HepG2 (cell line): Measurements from ENCODE around the gene LY6G5B. TPM values are rescaled to one million over a fixed set of nuclear protein-coding genes. Genes with fewer than 3 reads are reported as not detected.

Experiments
- AGO2 ChIP-seq: fragments of 200-400 bp; formaldehyde crosslinking; optimal IDR thresholded peaks from 2 replicates; pipeline ENCODE3; 2017; ENCODE audit warnings: mild to moderate bottlenecking, low read depth, low read length, moderate library complexity
- ATF4 ChIP-seq, 2 experiments: fragments of 450-650 bp in 1 of 2; sonication (generic) in 1 of 2; formaldehyde crosslinking; IDR thresholded peaks; 2 replicates each; pipeline versions ENCODE4 v1.5.0 to v1.8.0; 2020 to 2022; ENCODE audit warnings: mild to moderate bottlenecking in 1 of 2, missing genetic modification reagents in 1 of 2
- CEBPZ ChIP-seq: IDR thresholded peaks from 2 replicates; pipeline ENCODE4 v1.6.1; 2012; ENCODE audit warnings: low read length, improper control_type of control experiment
- CREBL2 ChIP-seq: sonication (generic); formaldehyde crosslinking; IDR thresholded peaks from 2 replicates; pipeline ENCODE4 v1.8.1; 2023; ENCODE audit warnings: missing genetic modification reagents, mild to moderate bottlenecking, borderline replicate concordance
- ELF4 ChIP-seq: sonication (generic); formaldehyde crosslinking; IDR thresholded peaks from 2 replicates; pipeline ENCODE4 v1.5.0; 2020; ENCODE audit warnings: missing genetic modification reagents, mild to moderate bottlenecking, moderate library complexity, borderline replicate concordance
- KAT2B ChIP-seq: fragments of 150-350 bp; IDR thresholded peaks from 2 replicates; pipeline ENCODE4 v1.6.1; 2014; ENCODE audit warnings: low read depth, low read length, borderline replicate concordance
- KLF12 ChIP-seq: sonication (generic); formaldehyde crosslinking; IDR thresholded peaks from 2 replicates; pipeline ENCODE4 v1.4.0; 2020; ENCODE audit warnings: missing genetic modification reagents, borderline replicate concordance
- MIER3 ChIP-seq: IDR thresholded peaks from 2 replicates; pipeline ENCODE4 v1.6.1; 2016; ENCODE audit warnings: missing compliant biosample characterization, borderline replicate concordance
- MIXL1 ChIP-seq: IDR thresholded peaks from 2 replicates; pipeline ENCODE4 v1.6.1; 2016
- MTERF4 ChIP-seq: sonication (generic); formaldehyde crosslinking; IDR thresholded peaks from 2 replicates; pipeline ENCODE4 v1.8.0; 2023; ENCODE audit warnings: mild to moderate bottlenecking, missing genetic modification reagents
- NR1H2 ChIP-seq: sonication (generic); formaldehyde crosslinking; IDR thresholded peaks from 2 replicates; pipeline ENCODE4 v1.8.1; 2022; ENCODE audit warnings: low read depth, missing genetic modification reagents, borderline replicate concordance
- POLR2AphosphoS2 ChIP-seq: IDR thresholded peaks from 2 replicates; pipeline ENCODE4 v1.6.1; 2011; ENCODE audit warnings: low read depth, low read length, improper control_type of control experiment
- SIX4 ChIP-seq: sonication (generic); formaldehyde crosslinking; IDR thresholded peaks from 2 replicates; pipeline ENCODE4 v1.4.0; 2020; ENCODE audit warnings: missing genetic modification reagents
- SOX13 ChIP-seq, 3 experiments: fragments of 450-650 bp in 1 of 3; sonication (generic) in 1 of 3; formaldehyde crosslinking in 1 of 3; IDR thresholded peaks in 2 of 3; conservative IDR thresholded peaks in 1 of 3; 2 replicates each; pipeline versions ENCODE4 v1.5.0 to v1.6.1; 2016 to 2020; ENCODE audit warnings: antibody characterized with exemption in 1 of 3, mild to moderate bottlenecking in 1 of 3, missing compliant biosample characterization in 1 of 3, missing genetic modification reagents in 1 of 3, moderate library complexity in 1 of 3
- THAP7 ChIP-seq: sonication (generic); formaldehyde crosslinking; IDR thresholded peaks from 2 replicates; pipeline ENCODE4 v1.8.1; 2023; ENCODE audit warnings: mild to moderate bottlenecking, missing genetic modification reagents
- ZNF124 ChIP-seq: sonication (generic); formaldehyde crosslinking; IDR thresholded peaks from 2 replicates; pipeline ENCODE4 v1.4.0; 2020; ENCODE audit warnings: missing genetic modification reagents
- ZNF343 ChIP-seq: sonication (generic); formaldehyde crosslinking; IDR thresholded peaks from 2 replicates; pipeline ENCODE4 v1.4.0; 2020; ENCODE audit warnings: mild to moderate bottlenecking, missing genetic modification reagents
- ZNF367 ChIP-seq: sonication (generic); formaldehyde crosslinking; IDR thresholded peaks from 2 replicates; pipeline ENCODE4 v1.4.0; 2020; ENCODE audit warnings: missing genetic modification reagents, borderline replicate concordance
- ZNF441 ChIP-seq: sonication (generic); formaldehyde crosslinking; IDR thresholded peaks from 2 replicates; pipeline ENCODE4 v1.7.0; 2021; ENCODE audit warnings: missing genetic modification reagents, borderline replicate concordance
- ZNF530 ChIP-seq: sonication (generic); formaldehyde crosslinking; IDR thresholded peaks from 2 replicates; pipeline ENCODE4 v1.5.0; 2020; ENCODE audit warnings: low read depth, mild to moderate bottlenecking, missing genetic modification reagents
- ZNF740 ChIP-seq: sonication (generic); formaldehyde crosslinking; IDR thresholded peaks from 2 replicates; pipeline ENCODE4 v1.4.0; 2020; ENCODE audit warnings: missing genetic modification reagents
- polyA plus RNA-seq, 8 experiments: library from polyadenylated mRNA; depleted of rRNA in 3 of 8; stranded (reverse) in 7 of 8; unstranded in 1 of 8; fragments of >200 nt; fragmentation: Illumina TruSeq in 4 of 8; extraction: Trizol in 4 of 8; gene quantifications; 2 replicates each; pipeline versions ENCODE4 v1.2.1 to v1.2.3, GENCODE V29; 2011 to 2016; ENCODE audit warnings: low read depth in 4 of 8, missing spikeins in 1 of 8, mixed read lengths in 1 of 8; ENCODE audit not compliant: insufficient read depth in 1 of 8
- total RNA-seq, 5 experiments: library from RNA; depleted of rRNA; stranded (reverse); fragments of >200 nt; fragmentation: Illumina TruSeq; extraction: Trizol; gene quantifications; 2 replicates each; pipeline ENCODE4 v1.2.3, GENCODE V29; 2016; ENCODE audit warnings: low read depth in 1 of 5

LY6G5B gene
- total and polyA plus RNA-seq, 2 of the 13 experiments (the other 11 are each of a cell fraction or from before 2014, with no cell fraction given): 7.8 to 15.7 TPM

- TF ChIP-seq AGO2: peak; percentile 100
- no peak for TF ChIP-seq CREBL2
- peak; percentile 36; the same call in 1 of the 2 replicates for TF ChIP-seq ZNF441 (CRISPR knock-in tag)
- no peak for TF ChIP-seq THAP7 (CRISPR knock-in tag)
- peak; percentile 90 for TF ChIP-seq ZNF124 (CRISPR knock-in tag)
- peak; percentile 43; the same call in 1 of the 2 replicates for TF ChIP-seq SOX13 (IDR thresholded peaks at IDR 0.05)
- TF ChIP-seq SOX13 (CRISPR knock-in tag; conservative IDR thresholded peaks at IDR 0.05 in 1 of 2, IDR thresholded peaks at IDR 0.05 in 1 of 2): peak in 1 of 2 experiments; percentile 40; a peak in 1 of 4 replicates
- TF ChIP-seq ZNF367: no peak
- TF ChIP-seq MTERF4 (CRISPR knock-in tag): peak; percentile 71
- peak; percentile 69; the same call in 1 of the 2 replicates for TF ChIP-seq ZNF740 (CRISPR knock-in tag)
- TF ChIP-seq ELF4 (CRISPR knock-in tag): no peak; the same call in 1 of the 2 replicates
- no peak for TF ChIP-seq ZNF343
- TF ChIP-seq POLR2AphosphoS2: no peak
- no peak for TF ChIP-seq ATF4 (CRISPR knock-in tag; IDR thresholded peaks at IDR 0.05)
- TF ChIP-seq MIER3 (CRISPR knock-in tag): no peak
- TF ChIP-seq MIXL1 (CRISPR knock-in tag): 0 out of 2 replicates have a peak, but pooled peaks have one; percentile 42
- peak; percentile 47; the same call in 1 of the 2 replicates for TF ChIP-seq NR1H2
- 0 out of 2 replicates have a peak, but pooled peaks have one; percentile 5 for TF ChIP-seq ZNF530
- peak; percentile 88; the same call in 1 of the 2 replicates for TF ChIP-seq KLF12
- no peak for TF ChIP-seq KAT2B
- TF ChIP-seq CEBPZ: no peak
- no peak for TF ChIP-seq SIX4 (CRISPR knock-in tag)
Observed at GRCh38 chr6:31660381-31661261, 9.2 kb upstream of the LY6G5B start, which contains the start of gene C6orf47 (continued).
